HepG2 (cell line): Measurements from ENCODE around the gene DZIP1L. TPM values are rescaled to one million over a fixed set of nuclear protein-coding genes. Genes with fewer than 3 reads are reported as not detected.

Experiments
- ATAC-seq: fragments of 200-7000 bp; cut with Tn5 transposase; 3 replicates; pipeline ENCODE4 v1.9.1; 2020; ENCODE audit warnings: mild to moderate bottlenecking, moderate library complexity
- BruUV-seq: library from RNA; stranded (reverse); fragments of 400-500 nt; replicated peaks from 2 replicates; lab custom pipeline; 2021; lab: Mats Ljungman, UMichigan
- CTCF ChIA-PET: fragments of 300-600 bp; formaldehyde crosslinking; extraction: SDS; loops from one replicate; lab custom pipeline; 2021; ENCODE audit warnings: low total read pairs, inconsistent platforms, low intra/inter-chr PET ratio; lab: Yijun Ruan, JAX
- POLR2A ChIA-PET: fragments of 350-600 bp; sonication (Branson Sonifier 250); formaldehyde crosslinking; loops from one replicate; lab custom pipeline; 2020; ENCODE audit warnings: antibody characterized with exemption, inconsistent platforms; lab: Yijun Ruan, JAX
- DNase-seq: peaks from one replicate; pipeline ENCODE4 v3.0.0-alpha.2; 2015; ENCODE audit warnings: low spot score
- FAIRE-seq: peaks from 3 replicates; lab custom pipeline; 2011; peaks lifted over from hg19 to GRCh38; lab: Jason Lieb, UNC
- H2AFZ ChIP-seq: one replicate; pipeline ENCODE4 v1.6.1; 2011; ENCODE audit warnings: low read length, inconsistent platforms
- H3K27ac ChIP-seq: fragments of 300-600 bp; 3 replicates; pipeline ENCODE4 v1.8.0; 2011; ENCODE audit warnings: mixed run types, mild to moderate bottlenecking, mixed read lengths, low read length, inconsistent platforms; ENCODE audit not compliant: insufficient read depth; ENCODE audit errors: extremely low read length
- H3K27me3 ChIP-seq, 2 experiments: fragments of 200-600 bp in 1 of 2; 2 replicates in 1 of 2; 3 replicates in 1 of 2; pipeline versions ENCODE4 v1.6.0 to v1.8.0; 2011; ENCODE audit warnings: low read length in 2 of 2, mild to moderate bottlenecking in 2 of 2, moderate library complexity in 2 of 2, inconsistent platforms in 1 of 2; ENCODE audit not compliant: insufficient read depth in 2 of 2, control insufficient read depth in 1 of 2
- H3K36me3 ChIP-seq, 2 experiments: fragments of 200-600 bp in 1 of 2; replicated peaks in 1 of 2; 2 replicates in 1 of 2; 3 replicates in 1 of 2; pipeline versions ENCODE4 v1.5.1 to v1.8.0; 2011; ENCODE audit warnings: low read length in 2 of 2, inconsistent platforms in 1 of 2; ENCODE audit not compliant: insufficient read depth in 2 of 2, control insufficient read depth in 1 of 2
- H3K4me1 ChIP-seq: 2 replicates; pipeline ENCODE4 v1.5.1; 2012; ENCODE audit warnings: low read length, inconsistent platforms; ENCODE audit not compliant: insufficient read depth
- H3K4me2 ChIP-seq: 2 replicates; pipeline ENCODE4 v1.6.0; 2011; ENCODE audit warnings: low read depth, low read length, inconsistent platforms
- H3K4me3 ChIP-seq, 3 experiments: fragments of 200-600 bp in 1 of 3; sonication (generic), shearing (Covaris generic) in 1 of 3; replicated peaks in 1 of 3; 2 replicates each; pipeline ENCODE4 v1.5.1; 2011 to 2016; ENCODE audit warnings: low read length in 3 of 3, inconsistent platforms in 2 of 3, low read depth in 2 of 3, mild to moderate bottlenecking in 2 of 3, control low read depth in 1 of 3, mixed read lengths in 1 of 3; ENCODE audit not compliant: insufficient read depth in 1 of 3
- H3K79me2 ChIP-seq: one replicate; pipeline ENCODE4 v1.6.1; 2011; ENCODE audit warnings: low read length, inconsistent platforms; ENCODE audit not compliant: insufficient read depth
- H3K9ac ChIP-seq: 2 replicates; pipeline ENCODE4 v1.6.0; 2011; ENCODE audit warnings: mild to moderate bottlenecking, low read depth, low read length, inconsistent platforms; ENCODE audit not compliant: insufficient read depth
- H3K9me3 ChIP-seq: 2 replicates; pipeline ENCODE4 v1.5.1; 2012; ENCODE audit warnings: mild to moderate bottlenecking, low read length
- H4K20me1 ChIP-seq: 2 replicates; pipeline ENCODE4 v1.6.0; 2011; ENCODE audit warnings: inconsistent platforms, mild to moderate bottlenecking, low read length, moderate library complexity; ENCODE audit not compliant: insufficient read depth
- CHD2 ChIP-seq: IDR thresholded peaks from 2 replicates; pipeline ENCODE4 v1.6.1; 2011; ENCODE audit warnings: low read depth, low read length, improper control_type of control experiment
- SATB2 ChIP-seq: sonication (generic); formaldehyde crosslinking; IDR thresholded peaks from 2 replicates; pipeline ENCODE4 v1.5.0; 2020; ENCODE audit warnings: missing genetic modification reagents
- TRIM24 ChIP-seq: sonication (generic); formaldehyde crosslinking; IDR thresholded peaks from 2 replicates; pipeline ENCODE4 v1.8.0; 2022; ENCODE audit warnings: mild to moderate bottlenecking, missing genetic modification reagents
- ZBTB37 ChIP-seq: sonication (generic); formaldehyde crosslinking; IDR thresholded peaks from 2 replicates; pipeline ENCODE4 v1.4.0; 2020; ENCODE audit warnings: mild to moderate bottlenecking, missing genetic modification reagents
- ZNF296 ChIP-seq: sonication (generic); formaldehyde crosslinking; conservative IDR thresholded peaks from 2 replicates; pipeline ENCODE4 v1.5.0; 2020; ENCODE audit warnings: mild to moderate bottlenecking, missing genetic modification reagents
- ZNF3 ChIP-seq: IDR thresholded peaks from 2 replicates; pipeline ENCODE4 v1.7.0; 2017; ENCODE audit warnings: inconsistent platforms
- ZNF335 ChIP-seq: sonication (generic); formaldehyde crosslinking; IDR thresholded peaks from 2 replicates; pipeline ENCODE4 v1.4.0; 2020; ENCODE audit warnings: missing genetic modification reagents
- ZNF619 ChIP-seq: sonication (generic); formaldehyde crosslinking; IDR thresholded peaks from 2 replicates; pipeline ENCODE4 v1.4.0; 2020; ENCODE audit warnings: mild to moderate bottlenecking, missing genetic modification reagents
- ZNF780A ChIP-seq: sonication (generic); formaldehyde crosslinking; IDR thresholded peaks from 2 replicates; pipeline ENCODE4 v1.8.0; 2022; ENCODE audit warnings: mild to moderate bottlenecking, missing genetic modification reagents, moderate library complexity
- ZSCAN31 ChIP-seq: sonication (generic); formaldehyde crosslinking; IDR thresholded peaks from 2 replicates; pipeline ENCODE4 v1.5.0; 2020; ENCODE audit warnings: low read depth, mild to moderate bottlenecking, missing genetic modification reagents
- WGBS: methylation state at CpG from one replicate; pipeline ENCODE4 v1.1.6; 2017; ENCODE audit warnings: low lambda C conversion rate; 5-methylcytosine and 5-hydroxymethylcytosine counted together
- in situ Hi-C: cut with HindIII; loops from 2 replicates; pipeline ENCODE4 v1.10.0; 2017; ENCODE audit warnings: low pct_unique_long_range_greater_than_20kb; ENCODE audit not compliant: extremely low pct_ligation_motif_present
- intact Hi-C: fragments of 100-400 bp; cut with micrococcal nuclease; formaldehyde crosslinking; loops from one replicate; pipeline ENCODE4 v1.10.0; 2022; ENCODE audit not compliant: unreplicated experiment
- polyA plus RNA-seq, 8 experiments: library from polyadenylated mRNA; depleted of rRNA in 3 of 8; stranded (reverse) in 7 of 8; unstranded in 1 of 8; fragments of >200 nt; fragmentation: Illumina TruSeq in 4 of 8; extraction: Trizol in 4 of 8; gene quantifications; 2 replicates each; pipeline versions ENCODE4 v1.2.1 to v1.2.3, GENCODE V29; 2011 to 2016; ENCODE audit warnings: low read depth in 4 of 8, missing spikeins in 1 of 8, mixed read lengths in 1 of 8; ENCODE audit not compliant: insufficient read depth in 1 of 8
- total RNA-seq, 5 experiments: library from RNA; depleted of rRNA; stranded (reverse); fragments of >200 nt; fragmentation: Illumina TruSeq; extraction: Trizol; gene quantifications; 2 replicates each; pipeline ENCODE4 v1.2.3, GENCODE V29; 2016; ENCODE audit warnings: low read depth in 1 of 5

DZIP1L gene
- total and polyA plus RNA-seq, 2 of the 13 experiments (the other 11 are each of a cell fraction or from before 2014, with no cell fraction given): 0.90 to 1.2 TPM

- Histone ChIP-seq H3K79me2 (no peaks in the 10 kb centered on the region), H3K4me3 (no peak overlapping the region), H3K27ac (no peak overlapping the region), H4K20me1 (no peaks in the 10 kb centered on the region), H3K9ac (no peak overlapping the region), H2AFZ (no peak overlapping the region), H3K4me1 (no peaks in the 10 kb centered on the region), H3K27me3 (no peaks in the 10 kb centered on the region), H3K4me2 (no peak overlapping the region), H3K9me3 (no peaks in the 10 kb centered on the region), H3K36me3 (no peaks in the 10 kb centered on the region)
- BruUV-seq: no TSS peak
- in situ Hi-C loops (no loop called here), intact Hi-C loops (no loop called here)
- WGBS: 30% methylated on average over 2 of the region's 2 CpGs
- DNase-seq (no peak), FAIRE-seq (no peak), ATAC-seq (no peak)
- TF ChIP-seq CHD2 (no peak), ZNF3 (no peak), ZNF619 (no peak), ZBTB37 (CRISPR knock-in tag) (no peak), TRIM24 (CRISPR knock-in tag) (no peak), ZNF780A (CRISPR knock-in tag) (no peak), ZNF296 (CRISPR knock-in tag) (no peak), ZSCAN31 (CRISPR knock-in tag) (no peak), SATB2 (CRISPR knock-in tag) (no peak), ZNF335 (no peak)
- POLR2A ChIA-PET: no interaction called here
- CTCF ChIA-PET: no interaction called here
Measured at GRCh38 chr3:138042043-138042442, 73.4 kb downstream of the DZIP1L start.
